ENCODE data around the gene APOL4. TPM values are rescaled to one million over a fixed set of nuclear protein-coding genes. Genes with fewer than 3 reads are reported as not detected.
"Not testable (repeated sequence)": the region's sequence is repeated elsewhere in the genome, so short reads cannot be mapped to it uniquely, and the experiment has no call there.

APOL4 gene
- total RNA-seq, 1 donor from 2014 or later, result not detected

DNA sequence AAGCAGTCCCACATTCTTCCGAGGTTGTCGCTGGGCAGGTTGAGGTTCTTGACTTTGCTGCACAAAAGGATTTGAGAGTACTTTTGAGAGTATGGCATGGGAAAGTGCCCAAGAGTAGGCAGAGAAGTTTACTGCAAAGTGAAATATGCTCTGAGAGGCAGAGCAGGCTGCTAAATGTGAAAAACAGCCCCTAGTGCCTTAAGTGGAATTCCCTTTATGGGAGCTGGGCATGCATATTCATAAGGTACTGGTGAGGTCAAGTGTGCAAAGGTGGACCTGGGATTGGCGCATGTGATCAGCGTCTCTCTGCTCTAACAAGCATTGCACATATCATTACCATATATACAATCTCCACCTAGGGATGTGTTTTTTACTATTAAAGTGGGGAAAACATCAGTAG, 12.0 kb upstream of the APOL4 start:
- Mint-ChIP-seq H3K36me3 (ENCODE audit: low read depth) (peaks cover 2% of the 10 kb centered on the region), H3K4me1 (peaks cover 6% of the 10 kb centered on the region), H3K27ac (ENCODE audit: unreplicated experiment) (no peak overlapping the region), H3K9me3 (no peaks in the 10 kb centered on the region), H3K27me3 (ENCODE audit: low read depth) (peaks cover 25% of the 10 kb centered on the region), H3K4me3 (no peak overlapping the region)
- no peak for DNase-seq (ENCODE audit: low read depth, low spot score)
- TF ChIP-seq, protein P1, sequence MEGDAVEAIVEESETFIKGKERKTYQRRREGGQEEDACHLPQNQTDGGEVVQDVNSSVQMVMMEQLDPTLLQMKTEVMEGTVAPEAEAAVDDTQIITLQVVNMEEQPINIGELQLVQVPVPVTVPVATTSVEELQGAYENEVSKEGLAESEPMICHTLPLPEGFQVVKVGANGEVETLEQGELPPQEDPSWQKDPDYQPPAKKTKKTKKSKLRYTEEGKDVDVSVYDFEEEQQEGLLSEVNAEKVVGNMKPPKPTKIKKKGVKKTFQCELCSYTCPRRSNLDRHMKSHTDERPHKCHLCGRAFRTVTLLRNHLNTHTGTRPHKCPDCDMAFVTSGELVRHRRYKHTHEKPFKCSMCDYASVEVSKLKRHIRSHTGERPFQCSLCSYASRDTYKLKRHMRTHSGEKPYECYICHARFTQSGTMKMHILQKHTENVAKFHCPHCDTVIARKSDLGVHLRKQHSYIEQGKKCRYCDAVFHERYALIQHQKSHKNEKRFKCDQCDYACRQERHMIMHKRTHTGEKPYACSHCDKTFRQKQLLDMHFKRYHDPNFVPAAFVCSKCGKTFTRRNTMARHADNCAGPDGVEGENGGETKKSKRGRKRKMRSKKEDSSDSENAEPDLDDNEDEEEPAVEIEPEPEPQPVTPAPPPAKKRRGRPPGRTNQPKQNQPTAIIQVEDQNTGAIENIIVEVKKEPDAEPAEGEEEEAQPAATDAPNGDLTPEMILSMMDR (conservative IDR thresholded peaks at IDR 0.05), result no peak

DNA sequence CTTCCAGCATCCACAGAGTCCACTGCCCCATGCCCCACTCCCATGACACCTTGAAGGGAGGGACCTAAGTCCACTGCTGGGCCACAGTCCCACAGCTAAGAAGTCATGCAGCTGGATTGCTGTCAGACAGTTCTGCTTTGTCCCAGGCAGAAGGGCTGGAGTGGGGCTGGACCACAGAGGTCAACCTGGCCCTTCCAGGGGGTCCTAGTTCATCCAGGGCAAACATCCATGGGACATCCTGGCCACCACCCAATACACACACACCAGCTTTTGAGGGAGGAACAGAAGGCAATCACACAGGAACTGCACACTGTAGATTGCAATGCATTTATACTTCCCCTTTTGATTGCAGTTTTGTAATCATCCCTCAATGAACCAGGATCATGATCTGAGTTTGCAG, 11.3 kb upstream of the APOL4 start:
- Mint-ChIP-seq H3K9me3 (no peaks in the 10 kb centered on the region), H3K36me3 (ENCODE audit: low read depth) (peaks cover 2% of the 10 kb centered on the region), H3K4me3 (no peak overlapping the region), H3K27me3 (ENCODE audit: low read depth) (peaks cover 18% of the 10 kb centered on the region), H3K27ac (ENCODE audit: unreplicated experiment) (no peak overlapping the region), H3K4me1 (peaks cover 6% of the 10 kb centered on the region)
- TF ChIP-seq, protein P1 (conservative IDR thresholded peaks at IDR 0.05), result no peak
- no peak for DNase-seq (ENCODE audit: low read depth, low spot score)

DNA sequence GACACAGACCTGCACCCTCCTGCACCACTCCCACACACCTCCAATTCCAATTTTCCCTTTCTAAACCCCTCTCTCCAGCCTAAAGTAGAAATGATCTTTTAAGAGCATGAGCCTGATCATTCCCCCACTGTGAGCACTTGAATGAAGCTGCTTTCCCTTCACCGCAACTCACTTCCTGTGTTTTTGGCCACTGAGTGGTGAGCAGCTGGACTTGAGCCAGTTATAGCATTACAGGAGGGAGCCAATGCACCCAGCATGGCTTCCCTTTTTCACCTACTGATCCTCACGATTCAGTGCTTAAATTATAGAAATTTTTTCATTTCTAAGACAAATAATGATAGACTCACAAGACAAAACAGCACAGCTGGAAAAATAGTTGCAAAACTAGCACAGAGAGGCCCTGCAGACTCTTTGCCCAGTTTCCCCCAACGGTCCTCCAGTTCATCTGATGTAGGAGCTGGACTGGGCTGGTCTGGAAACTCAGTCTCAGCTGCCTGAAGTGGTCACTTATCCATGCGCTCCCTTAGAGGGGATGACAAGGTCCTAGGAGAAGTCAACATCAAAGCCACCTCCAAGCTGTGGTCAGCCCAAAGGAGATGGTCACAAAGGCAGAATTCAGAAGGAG, 9.7 kb upstream of the APOL4 start:
- TF ChIP-seq, protein P1 (conservative IDR thresholded peaks at IDR 0.05), result no peak
- Mint-ChIP-seq H3K4me3 (no peak overlapping the region), H3K4me1 (peaks cover 6% of the 10 kb centered on the region), H3K9me3 (no peaks in the 10 kb centered on the region), H3K27me3 (ENCODE audit: low read depth) (peaks cover 16% of the 10 kb centered on the region), H3K27ac (ENCODE audit: unreplicated experiment) (no peak overlapping the region), H3K36me3 (ENCODE audit: low read depth) (peaks cover 2% of the 10 kb centered on the region)
- DNase-seq (ENCODE audit: low read depth, low spot score), result no peak

DNA sequence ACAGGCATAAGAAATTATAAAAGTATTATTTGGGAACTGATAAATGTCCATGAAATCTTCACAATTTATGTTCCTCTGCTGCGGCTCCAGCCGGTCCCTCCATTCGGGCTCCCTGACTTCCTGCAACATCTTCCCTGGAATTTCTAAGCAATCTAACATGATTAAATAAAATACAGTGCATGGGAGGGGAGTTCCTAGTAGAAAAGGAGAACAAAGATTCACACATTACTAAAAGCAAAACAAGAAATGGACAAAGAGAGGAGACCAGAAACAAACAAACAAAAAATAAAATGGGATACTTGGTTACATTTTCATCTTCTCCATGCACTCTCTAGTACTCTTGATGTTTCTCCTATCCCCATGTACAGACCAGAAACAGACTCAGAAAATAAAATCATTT, 8.6 kb upstream of the APOL4 start:
- H3K27ac Mint-ChIP-seq (ENCODE audit: unreplicated experiment), result no peak overlapping the region
- H3K36me3 Mint-ChIP-seq (ENCODE audit: low read depth), result peaks cover 2% of the 10 kb centered on the region
- TF ChIP-seq, protein P1 (conservative IDR thresholded peaks at IDR 0.05), result no peak
- H3K9me3 Mint-ChIP-seq, result no peaks in the 10 kb centered on the region
- H3K4me1 Mint-ChIP-seq, result peaks cover 6% of the 10 kb centered on the region
- DNase-seq (ENCODE audit: low read depth, low spot score), result no peak
- H3K27me3 Mint-ChIP-seq (ENCODE audit: low read depth), result peaks cover 6% of the 10 kb centered on the region
- H3K4me3 Mint-ChIP-seq, result no peak overlapping the region

DNA sequence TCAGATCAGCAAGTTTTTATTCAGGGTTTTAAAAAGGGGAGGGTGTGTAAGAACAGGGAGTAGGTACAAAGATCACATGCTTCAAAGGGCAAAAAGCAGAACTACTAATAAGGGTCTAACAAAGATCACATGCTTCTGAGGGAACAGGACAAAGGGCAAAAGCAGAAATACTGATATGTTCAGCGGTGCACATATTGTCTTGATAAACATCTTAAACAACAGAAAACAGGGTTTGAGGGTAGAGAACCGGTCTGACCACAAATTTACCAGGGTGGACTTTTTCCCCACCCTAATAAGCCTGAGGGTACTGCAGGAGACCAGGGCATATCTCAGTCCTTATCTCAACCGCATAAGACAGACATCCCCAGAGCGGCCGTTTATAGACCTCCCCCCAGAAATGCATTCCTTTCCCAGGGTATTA, 7.9 kb upstream of the APOL4 start:
- H3K27ac Mint-ChIP-seq (ENCODE audit: unreplicated experiment); H3K9me3 Mint-ChIP-seq; H3K36me3 Mint-ChIP-seq (ENCODE audit: low read depth); H3K4me1 Mint-ChIP-seq; H3K27me3 Mint-ChIP-seq (ENCODE audit: low read depth); DNase-seq (ENCODE audit: low read depth, low spot score); H3K4me3 Mint-ChIP-seq: not testable (repeated sequence)

DNA sequence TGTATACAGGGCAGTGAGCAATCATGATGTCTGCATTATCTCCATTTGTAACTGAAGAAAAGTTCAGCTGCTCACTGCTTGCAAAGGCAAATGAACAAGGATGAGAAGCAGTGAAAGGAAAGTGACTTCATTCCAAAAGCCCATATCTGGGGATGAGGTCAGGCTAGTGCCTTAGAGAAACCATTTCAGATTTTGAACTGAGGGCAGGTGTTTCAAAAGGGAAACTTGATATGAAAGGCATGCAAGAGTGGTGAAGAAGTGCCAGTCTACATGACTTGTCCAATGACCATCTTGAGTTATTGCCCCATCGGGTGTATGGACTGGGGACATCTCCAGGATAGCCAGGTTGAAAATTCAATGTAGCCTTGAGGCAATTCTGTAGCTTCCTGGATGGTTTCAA, 7.3 kb upstream of the APOL4 start:
- peaks cover 2% of the 10 kb centered on the region for H3K27me3 Mint-ChIP-seq (ENCODE audit: low read depth)
- H3K9me3 Mint-ChIP-seq, result no peaks in the 10 kb centered on the region
- no peak for DNase-seq (ENCODE audit: low read depth, low spot score)
- TF ChIP-seq, protein P1 (conservative IDR thresholded peaks at IDR 0.05), result no peak
- no peak overlapping the region for H3K27ac Mint-ChIP-seq (ENCODE audit: unreplicated experiment)
- peaks cover 2% of the 10 kb centered on the region for H3K36me3 Mint-ChIP-seq (ENCODE audit: low read depth)
- H3K4me1 Mint-ChIP-seq, result peaks cover 6% of the 10 kb centered on the region
- H3K4me3 Mint-ChIP-seq, result no peak overlapping the region
